ENCODE measurements around the gene KCNE1. TPM values are rescaled to one million over a fixed set of nuclear protein-coding genes. Genes with fewer than 3 reads are reported as not detected.
A peak's percentile ranks its signal among the peaks of the same experiment; 100 is the strongest.

The KCNE1 gene
- total and polyA plus RNA-seq, 10 of the 15 experiments (the other 5 are each of a cell fraction or from before 2014, with no cell fraction given), result 0.06 to 0.18 (median 0.09) TPM; not detected in 5

- no peak for TF ChIP-seq ZNF592 (IDR thresholded peaks at IDR 0.05)
- no peak for TF ChIP-seq MAX (IDR thresholded peaks at IDR 0.05; ENCODE audit: low read depth, low read length)
- peak; percentile 98 for TF ChIP-seq RUNX3 (IDR thresholded peaks at IDR 0.05; ENCODE audit: low read length)
- TF ChIP-seq ZSCAN29 (IDR thresholded peaks at IDR 0.05), result no peak
- TF ChIP-seq CBFB (IDR thresholded peaks at IDR 0.05; ENCODE audit: low read depth), result peak; percentile 96
- TF ChIP-seq IKZF1 (conservative IDR thresholded peaks at IDR 0.05), result peak; percentile 83
- TF ChIP-seq SMC3 (IDR thresholded peaks at IDR 0.05; ENCODE audit: borderline replicate concordance, low read length), result peak; percentile 1; the same call in 1 of the 2 replicates
- no peak for TF ChIP-seq STAT1 (conservative IDR thresholded peaks at IDR 0.05)
- TF ChIP-seq EP300 (IDR thresholded peaks at IDR 0.05; ENCODE audit: borderline replicate concordance in 1 of 2, control insufficient read depth in 1 of 2, low read depth in 2 of 2, low read length in 2 of 2), result peak; percentile 34 to 87; a peak in 3 of 4 replicates
- 0 out of 2 replicates have a peak, but pooled peaks have one; percentile 51 for TF ChIP-seq CREB1 (IDR thresholded peaks at IDR 0.05; ENCODE audit: low read depth)
- no peak for TF ChIP-seq LARP7 (IDR thresholded peaks at IDR 0.05)
- TF ChIP-seq SPI1 (IDR thresholded peaks at IDR 0.05; ENCODE audit: borderline replicate concordance, insufficient read depth, low read depth, low read length), result peak; percentile 100
- TF ChIP-seq PRDM15 (CRISPR knock-in tag; IDR thresholded peaks at IDR 0.05), result no peak
- no peak for TF ChIP-seq HSF1 (IDR thresholded peaks at IDR 0.05; ENCODE audit: low read depth, low read length)
- TF ChIP-seq ZNF687 (IDR thresholded peaks at IDR 0.05), result 0 out of 2 replicates have a peak, but pooled peaks have one; percentile 13
Measured at GRCh38 chr21:34545079-34545884, 33.3 kb upstream of the KCNE1 start (continued).

All from GM12878 (cell line).